Keratinocyte (primary cell): ENCODE results near the gene CREB5. TPM values are rescaled to one million over a fixed set of nuclear protein-coding genes. Genes with fewer than 3 reads are reported as not detected.
"Not testable (repeated sequence)": the region's sequence is repeated elsewhere in the genome, so short reads cannot be mapped to it uniquely, and the experiment has no call there.

Experiments used
- DNase-seq: peaks from one replicate; pipeline ENCODE4 v3.0.0-alpha.2; 2011; ENCODE audit warnings: low read depth, missing footprints, low spot score
- FAIRE-seq: peaks from 2 replicates; lab custom pipeline; 2011; peaks lifted over from hg19 to GRCh38; lab: Jason Lieb, UNC
- H2AFZ ChIP-seq: 2 replicates; pipeline ENCODE4 v1.6.0; 2012; ENCODE audit warnings: low read length, control low read depth, inconsistent platforms; ENCODE audit not compliant: control insufficient read depth
- H3K27ac ChIP-seq: 2 replicates; pipeline ENCODE4 v1.5.1; 2011; ENCODE audit warnings: low read length; ENCODE audit not compliant: control insufficient read depth, insufficient read depth
- H3K27me3 ChIP-seq: 3 replicates; pipeline ENCODE4 v1.6.0; 2011; ENCODE audit warnings: low read length; ENCODE audit not compliant: control insufficient read depth, insufficient read depth; ENCODE audit errors: extremely low read depth
- H3K36me3 ChIP-seq, 2 experiments: 2 replicates in 1 of 2; 3 replicates in 1 of 2; pipeline ENCODE4 v1.5.1; 2011; ENCODE audit warnings: low read length in 2 of 2, mild to moderate bottlenecking in 1 of 2; ENCODE audit not compliant: control insufficient read depth in 2 of 2, insufficient read depth in 2 of 2; ENCODE audit errors: extremely low read depth in 1 of 2
- H3K4me1 ChIP-seq: 3 replicates; pipeline ENCODE4 v1.5.1; 2011; ENCODE audit warnings: low read length; ENCODE audit not compliant: control insufficient read depth, insufficient read depth; ENCODE audit errors: extremely low read depth
- H3K4me2 ChIP-seq: 3 replicates; pipeline ENCODE4 v1.6.0; 2011; ENCODE audit warnings: low read depth, low read length; ENCODE audit not compliant: control insufficient read depth, insufficient read depth; ENCODE audit errors: extremely low read depth
- H3K4me3 ChIP-seq, 3 experiments: fragments of 200-600 bp in 1 of 3; sonication (generic) in 1 of 3; 2 replicates in 2 of 3; 3 replicates in 1 of 3; pipeline ENCODE4 v1.5.1; 2011 to 2016; ENCODE audit warnings: low read length in 3 of 3, mild to moderate bottlenecking in 3 of 3, control low read depth in 2 of 3, inconsistent platforms in 1 of 3, low read depth in 1 of 3, mixed read lengths in 1 of 3, mixed run types in 1 of 3, moderate library complexity in 1 of 3; ENCODE audit not compliant: control insufficient read depth in 2 of 3, insufficient read depth in 2 of 3; ENCODE audit errors: extremely low read depth in 1 of 3
- H3K79me2 ChIP-seq: 2 replicates; pipeline ENCODE4 v1.6.0; 2012; ENCODE audit warnings: low read length; ENCODE audit not compliant: control insufficient read depth, insufficient read depth
- H3K9ac ChIP-seq: 3 replicates; pipeline ENCODE4 v1.6.0; 2011; ENCODE audit warnings: low read length; ENCODE audit not compliant: control insufficient read depth, insufficient read depth; ENCODE audit errors: extremely low read depth
- H3K9me1 ChIP-seq: 3 replicates; pipeline ENCODE4 v1.6.0; 2011; ENCODE audit warnings: low read length; ENCODE audit not compliant: control insufficient read depth, insufficient read depth; ENCODE audit errors: extremely low read depth
- H3K9me3 ChIP-seq: 2 replicates; pipeline ENCODE4 v1.5.1; 2012; ENCODE audit warnings: low read depth, low read length; ENCODE audit not compliant: control insufficient read depth
- H4K20me1 ChIP-seq: 3 replicates; pipeline ENCODE4 v1.6.0; 2011; ENCODE audit warnings: low read length; ENCODE audit not compliant: control insufficient read depth, insufficient read depth; ENCODE audit errors: extremely low read depth
- EZH2 ChIP-seq: IDR thresholded peaks from one replicate; pipeline ENCODE4 v1.6.1; 2012; ENCODE audit warnings: inconsistent platforms, mild to moderate bottlenecking, low read length, moderate library complexity
- dilution Hi-C: fragments of 300-500 bp; cut with MboI; formaldehyde crosslinking; loops from one replicate; pipeline ENCODE4 v1.7.0; 2020; ENCODE audit warnings: low sequenced_read_pairs; ENCODE audit not compliant: extremely low pct_ligation_motif_present
- polyA plus RNA-seq, 5 experiments: library from polyadenylated mRNA; depleted of rRNA in 3 of 5; stranded (reverse) in 3 of 5; stranded (forward) in 1 of 5; unstranded in 1 of 5; fragments of >200 nt; gene quantifications; 1 replicate in 1 of 5; 2 replicates in 3 of 5; 3 replicates in 1 of 5; pipeline versions ENCODE4 v1.2.1 to v1.2.3, GENCODE V29; 2011 to 2012; ENCODE audit warnings: missing spikeins in 2 of 5, low read depth in 1 of 5, low replicate concordance in 1 of 5
- TF ChIP-seq, protein P1 (sequence below), 3 experiments: IDR thresholded peaks in 1 of 3; conservative IDR thresholded peaks in 1 of 3; optimal IDR thresholded peaks in 1 of 3; 2 replicates in 2 of 3; 3 replicates in 1 of 3; pipeline versions ENCODE3 to v1.5.1; 2011; ENCODE audit warnings: low read length in 3 of 3, mild to moderate bottlenecking in 3 of 3, moderate library complexity in 2 of 3, control low read depth in 1 of 3, inconsistent platforms in 1 of 3; ENCODE audit not compliant: insufficient read depth in 2 of 3; ENCODE audit errors: extremely low read depth in 1 of 3

The CREB5 gene
- polyA plus RNA-seq, 1 donor (not counting 4 experiments of a cell fraction or from before 2014, with no cell fraction given), result 7.9 TPM

GRCh38 chr7:28823582-28823981, 411.3 kb downstream of the CREB5 start:
- H4K20me1 ChIP-seq, result no peaks in the 10 kb centered on the region
- FAIRE-seq (no peak), DNase-seq (no peak)
- no peaks in the 10 kb centered on the region for H3K9me3 ChIP-seq
- peaks cover 0 to 3% of the 10 kb centered on the region in 2 experiments for H3K36me3 ChIP-seq
- no peak overlapping the region for H3K4me3 ChIP-seq
- no peak overlapping the region for H3K27ac ChIP-seq
- no peak overlapping the region for H3K4me2 ChIP-seq
- TF ChIP-seq, protein P1, sequence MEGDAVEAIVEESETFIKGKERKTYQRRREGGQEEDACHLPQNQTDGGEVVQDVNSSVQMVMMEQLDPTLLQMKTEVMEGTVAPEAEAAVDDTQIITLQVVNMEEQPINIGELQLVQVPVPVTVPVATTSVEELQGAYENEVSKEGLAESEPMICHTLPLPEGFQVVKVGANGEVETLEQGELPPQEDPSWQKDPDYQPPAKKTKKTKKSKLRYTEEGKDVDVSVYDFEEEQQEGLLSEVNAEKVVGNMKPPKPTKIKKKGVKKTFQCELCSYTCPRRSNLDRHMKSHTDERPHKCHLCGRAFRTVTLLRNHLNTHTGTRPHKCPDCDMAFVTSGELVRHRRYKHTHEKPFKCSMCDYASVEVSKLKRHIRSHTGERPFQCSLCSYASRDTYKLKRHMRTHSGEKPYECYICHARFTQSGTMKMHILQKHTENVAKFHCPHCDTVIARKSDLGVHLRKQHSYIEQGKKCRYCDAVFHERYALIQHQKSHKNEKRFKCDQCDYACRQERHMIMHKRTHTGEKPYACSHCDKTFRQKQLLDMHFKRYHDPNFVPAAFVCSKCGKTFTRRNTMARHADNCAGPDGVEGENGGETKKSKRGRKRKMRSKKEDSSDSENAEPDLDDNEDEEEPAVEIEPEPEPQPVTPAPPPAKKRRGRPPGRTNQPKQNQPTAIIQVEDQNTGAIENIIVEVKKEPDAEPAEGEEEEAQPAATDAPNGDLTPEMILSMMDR (optimal IDR thresholded peaks at IDR 0.05 in 1 of 3, IDR thresholded peaks at IDR 0.05 in 1 of 3, conservative IDR thresholded peaks at IDR 0.05 in 1 of 3; ENCODE audit: extremely low read depth in 1 of 3, insufficient read depth in 2 of 3, low read length in 3 of 3), result no peak
- no peak for TF ChIP-seq EZH2
- no peak overlapping the region for H2AFZ ChIP-seq
- H3K9ac ChIP-seq, result no peak overlapping the region
- no peaks in the 10 kb centered on the region for H3K27me3 ChIP-seq
- H3K9me1 ChIP-seq, result no peaks in the 10 kb centered on the region
- dilution Hi-C loops, result no loop called here
- no peaks in the 10 kb centered on the region for H3K79me2 ChIP-seq
- H3K4me1 ChIP-seq, result peaks cover 3% of the 10 kb centered on the region

- H2AFZ ChIP-seq, FAIRE-seq, H3K9me3 ChIP-seq, H3K79me2 ChIP-seq, dilution Hi-C loops, H3K9me1 ChIP-seq, H4K20me1 ChIP-seq, H3K9ac ChIP-seq, H3K4me2 ChIP-seq, H3K36me3 ChIP-seq, H3K27me3 ChIP-seq, H3K4me3 ChIP-seq, H3K27ac ChIP-seq, H3K4me1 ChIP-seq, DNase-seq: not testable (repeated sequence)
Measured at GRCh38 chr7:28825817-28826448, 413.6 kb downstream of the CREB5 start.

GRCh38 chr7:28830846-28831245, 418.5 kb downstream of the CREB5 start:
- Histone ChIP-seq H3K4me1 (no peaks in the 10 kb centered on the region), H2AFZ (no peak overlapping the region), H3K4me3 (no peak overlapping the region), H3K9ac (no peak overlapping the region), H3K9me1 (no peaks in the 10 kb centered on the region), H3K4me2 (no peak overlapping the region), H3K36me3 (no peaks in the 10 kb centered on the region), H3K27ac (no peak overlapping the region), H4K20me1 (no peaks in the 10 kb centered on the region), H3K9me3 (no peaks in the 10 kb centered on the region), H3K27me3 (no peaks in the 10 kb centered on the region), H3K79me2 (no peaks in the 10 kb centered on the region)
- TF ChIP-seq, protein P1 (optimal IDR thresholded peaks at IDR 0.05 in 1 of 3, IDR thresholded peaks at IDR 0.05 in 1 of 3, conservative IDR thresholded peaks at IDR 0.05 in 1 of 3; ENCODE audit: extremely low read depth in 1 of 3, insufficient read depth in 2 of 3, low read length in 3 of 3), result no peak
- no peak for TF ChIP-seq EZH2
- dilution Hi-C loops, result no loop called here
- DNase-seq (no peak), FAIRE-seq (no peak)
